Superior temporal gyrus (tissue), 1 donor: ENCODE data around the gene RAB1B.

Experiments used
- DNase-seq: peaks from one replicate; pipeline ENCODE4 v3.0.0-alpha.2; 2016; ENCODE audit errors: extremely low spot score

RAB1B gene

GRCh38 chr11:66321606-66322005, 53.2 kb downstream of the RAB1B start:
- DNase-seq: no peak

- no peak for DNase-seq
These were observed 54.4 kb downstream of the RAB1B start for GRCh38 chr11:66322732-66323427.

- DNase-seq: no peak
These were observed 55.2 kb downstream of the RAB1B start for GRCh38 chr11:66323684-66324083.

GRCh38 chr11:66324664-66325063, 56.2 kb downstream of the RAB1B start:
- DNase-seq: no peak

GRCh38 chr11:66325263-66325671, 56.8 kb downstream of the RAB1B start:
- DNase-seq: no peak

GRCh38 chr11:66326261-66327111, 58.0 kb downstream of the RAB1B start:
- no peak for DNase-seq
